AG04450 (cell line): ENCODE data around the gene ZNF680. TPM values are rescaled to one million over a fixed set of nuclear protein-coding genes. Genes with fewer than 3 reads are reported as not detected.

Source experiments
- CTCF ChIA-PET: fragments of 300-600, 350-600 bp; formaldehyde crosslinking; extraction: SDS; loops from one replicate; lab custom pipeline; 2022; ENCODE audit warnings: antibody characterized with exemption, inconsistent platforms; lab: Charles Lee
- POLR2A ChIA-PET: fragments of 350-600 bp; formaldehyde crosslinking; extraction: SDS; loops from one replicate; lab custom pipeline; 2021; ENCODE audit warnings: antibody characterized with exemption, inconsistent platforms; lab: Yijun Ruan, JAX
- DNase-seq: peaks from one replicate; pipeline ENCODE4 v3.0.0-alpha.2; 2011; ENCODE audit warnings: low read depth, low spot score
- H3K27ac ChIP-seq: one replicate; pipeline ENCODE4 v1.5.1; 2012; ENCODE audit warnings: low read depth, low read length, control low read depth
- H3K27me3 ChIP-seq: one replicate; pipeline ENCODE4 v1.6.0; 2012; ENCODE audit warnings: low read length; ENCODE audit not compliant: control insufficient read depth, insufficient read depth
- H3K4me3 ChIP-seq: 2 replicates; pipeline ENCODE4 v1.5.1; 2011; ENCODE audit warnings: mild to moderate bottlenecking, low read depth, low read length, control low read depth
- H3K9me3 ChIP-seq: 2 replicates; pipeline ENCODE4 v1.5.1; 2012; ENCODE audit warnings: low read length; ENCODE audit not compliant: control insufficient read depth, insufficient read depth
- CTCF ChIP-seq: IDR thresholded peaks from 2 replicates; pipeline ENCODE4 v1.5.1; 2011; ENCODE audit warnings: low read depth, low read length, control low read depth, inconsistent platforms
- polyA plus RNA-seq: library from polyadenylated mRNA; depleted of rRNA; stranded (reverse); fragments of >200 nt; gene quantifications from 2 replicates; pipeline ENCODE4 v1.2.3, GENCODE V29; 2011

ZNF680 gene
- polyA plus RNA-seq, 1 experiment: 2.9 TPM

- POLR2A ChIA-PET: no interaction called here
- CTCF ChIA-PET: no interaction called here
- no peak for DNase-seq
- Histone ChIP-seq H3K4me3 (no peak overlapping the region), H3K27ac (no peak overlapping the region), H3K9me3 (peaks cover 18% of the 10 kb centered on the region), H3K27me3 (no peaks in the 10 kb centered on the region)
- no peak for TF ChIP-seq CTCF
Observed at GRCh38 chr7:64515781-64516180, 47.1 kb downstream of the ZNF680 start.

- ChIA-PET CTCF (no interaction called here), POLR2A (no interaction called here)
- DNase-seq: no peak
Observed at GRCh38 chr7:64515330-64515729, 47.5 kb downstream of the ZNF680 start.

GRCh38 chr7:64509583-64509982 lies 53.3 kb downstream of the ZNF680 start:
- H3K27me3 ChIP-seq: no peaks in the 10 kb centered on the region
- peaks cover 28% of the 10 kb centered on the region for H3K9me3 ChIP-seq
- no peak overlapping the region for H3K4me3 ChIP-seq
- TF ChIP-seq CTCF: no peak
- CTCF ChIA-PET: no interaction called here
- H3K27ac ChIP-seq: no peak overlapping the region
- DNase-seq: no peak
- POLR2A ChIA-PET: no interaction called here

More at GRCh38 chr7:64515330-64515729, 47.5 kb downstream of the ZNF680 start:
- no peak overlapping the region for H3K4me3 ChIP-seq
- H3K27me3 ChIP-seq: no peaks in the 10 kb centered on the region
- peaks cover 21% of the 10 kb centered on the region for H3K9me3 ChIP-seq
- TF ChIP-seq CTCF: no peak
- H3K27ac ChIP-seq: no peak overlapping the region

- no peak overlapping the region for H3K4me3 ChIP-seq
- peaks cover 12% of the 10 kb centered on the region for H3K9me3 ChIP-seq
- DNase-seq: no peak
- CTCF ChIA-PET: no interaction called here
- POLR2A ChIA-PET: no interaction called here
- H3K27me3 ChIP-seq: no peaks in the 10 kb centered on the region
- no peak for TF ChIP-seq CTCF
- H3K27ac ChIP-seq: no peak overlapping the region
Observed at GRCh38 chr7:64504581-64505120, 58.2 kb downstream of the ZNF680 start.

- POLR2A ChIA-PET: no interaction called here
- no peaks in the 10 kb centered on the region for H3K27me3 ChIP-seq
- CTCF ChIA-PET: no interaction called here
- H3K9me3 ChIP-seq: peaks cover 17% of the 10 kb centered on the region
- H3K4me3 ChIP-seq: no peak overlapping the region
- TF ChIP-seq CTCF: no peak
- H3K27ac ChIP-seq: no peak overlapping the region
- DNase-seq: no peak
Observed at GRCh38 chr7:64498270-64498669, 64.6 kb downstream of the ZNF680 start.
